Stimulated activated naive CD8-positive, alpha-beta T cell treated with anti-CD3 and anti-CD28 coated beads, Interleukin-15, Interleukin-2, amounts not matched to agents 100 U/mL and 50 U/mL, for 24 hours (primary cell): ENCODE results near the gene GRXCR1.

Experiments used
- ATAC-seq: fragments of 150-1000 bp; cut with Tn5 transposase; one replicate; pipeline ENCODE4 v1.10.0; 2021
- DNase-seq: peaks from one replicate; pipeline ENCODE4 v3.0.0; 2021

Gene GRXCR1

GRCh38 chr4:42928582-42928981 lies 36.1 kb downstream of the GRXCR1 start:
- ATAC-seq = no peak

DNA sequence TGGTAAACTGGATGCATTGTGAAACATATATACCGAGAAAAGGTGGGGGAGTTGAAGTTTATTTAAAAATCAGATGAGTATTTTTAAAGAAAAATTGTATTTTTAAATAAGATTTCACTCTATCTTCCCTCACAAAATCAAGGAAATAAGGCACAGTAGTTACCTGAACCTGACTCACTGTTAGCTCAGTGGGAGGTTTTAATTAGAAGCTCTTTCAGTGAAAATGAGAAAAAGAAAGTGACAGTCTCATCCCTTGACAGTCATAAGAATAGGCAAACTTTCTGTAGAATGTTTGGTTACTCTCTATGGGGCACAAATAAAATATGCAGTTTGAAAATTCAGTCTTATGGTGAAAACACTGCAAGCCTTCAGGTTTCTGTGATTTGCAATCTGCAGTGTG lies 49.7 kb downstream of the GRXCR1 start:
- ATAC-seq (no peak), DNase-seq (no peak)

More at GRCh38 chr4:42928582-42928981, 36.1 kb downstream of the GRXCR1 start:
- DNase-seq = no peak

- no peak for ATAC-seq
Measured at GRCh38 chr4:42945874-42946273, 53.4 kb downstream of the GRXCR1 start.

GRCh38 chr4:42953321-42953720 lies 60.8 kb downstream of the GRXCR1 start:
- ATAC-seq (no peak), DNase-seq (no peak)

More at GRCh38 chr4:42945874-42946273, 53.4 kb downstream of the GRXCR1 start:
- DNase-seq = no peak

GRCh38 chr4:42954963-42955669 lies 62.6 kb downstream of the GRXCR1 start:
- no peak for DNase-seq
- ATAC-seq = no peak

GRCh38 chr4:42955746-42956505 lies 63.4 kb downstream of the GRXCR1 start:
- no peak for ATAC-seq

GRCh38 chr4:42965326-42965725 lies 72.8 kb downstream of the GRXCR1 start:
- DNase-seq = no peak
- no peak for ATAC-seq

More at GRCh38 chr4:42955746-42956505, 63.4 kb downstream of the GRXCR1 start:
- no peak for DNase-seq

DNA sequence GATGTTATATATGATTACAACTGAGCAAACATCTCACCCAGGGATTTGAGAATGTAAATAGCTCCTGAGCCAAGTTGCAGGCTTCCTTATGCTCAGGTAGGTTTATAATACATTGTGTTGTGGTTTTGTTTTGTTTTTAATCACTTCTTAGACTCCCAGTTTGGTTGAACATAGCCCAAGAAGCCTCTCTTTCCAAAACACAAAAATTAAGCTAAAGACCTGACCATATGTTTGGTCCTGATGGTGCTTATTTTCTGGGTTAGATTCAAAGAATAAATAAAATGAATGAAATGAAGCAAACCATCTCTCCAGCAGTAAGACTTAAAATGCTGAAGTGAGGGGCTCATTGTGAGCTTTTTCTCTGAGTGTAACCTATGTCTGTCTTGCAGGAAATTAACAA lies 93.5 kb downstream of the GRXCR1 start:
- no peak for DNase-seq
- no peak for ATAC-seq

GRCh38 chr4:42995343-42995944 lies 102.9 kb downstream of the GRXCR1 start:
- no peak for DNase-seq
- no peak for ATAC-seq

DNA sequence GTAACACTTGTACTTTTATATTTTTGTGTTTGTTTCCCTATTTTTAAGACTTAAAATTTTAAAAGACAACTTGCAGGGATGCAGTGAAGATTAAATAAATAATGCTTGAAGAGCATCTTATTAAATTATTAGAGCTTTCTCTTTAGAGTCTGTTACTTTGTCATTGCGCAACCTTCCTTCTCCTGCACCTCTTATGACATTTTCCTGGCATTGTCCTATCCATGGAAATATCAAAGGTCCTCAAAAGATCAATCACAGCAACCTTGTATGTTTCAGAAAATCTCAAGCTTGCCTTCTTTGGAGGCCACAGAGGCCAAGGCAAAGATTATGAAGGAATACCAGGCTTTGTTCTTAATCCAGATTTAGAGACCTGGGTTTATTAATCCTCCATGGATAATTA lies 116.3 kb downstream of the GRXCR1 start:
- DNase-seq (no peak), ATAC-seq (no peak)

DNA sequence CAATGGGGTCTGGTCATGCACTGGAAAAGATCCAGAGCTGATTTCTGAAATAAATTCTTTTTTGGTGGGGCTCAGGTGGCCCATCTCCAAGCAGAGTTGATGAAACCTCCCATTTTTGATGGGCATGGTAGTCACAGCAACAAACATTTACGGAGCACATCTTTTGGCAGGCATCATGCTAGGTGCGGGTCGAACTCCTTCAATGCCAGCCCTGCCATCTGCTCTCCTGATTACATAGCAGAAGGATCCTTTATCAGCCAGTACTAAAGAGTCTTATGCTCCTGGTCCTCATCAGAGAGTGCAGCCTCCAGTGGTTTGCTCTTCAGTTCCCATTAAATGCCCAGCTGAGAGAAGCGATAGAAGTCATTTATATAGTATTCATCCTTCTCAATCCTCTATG lies 121.7 kb downstream of the GRXCR1 start:
- no peak for DNase-seq
- ATAC-seq = no peak

DNA sequence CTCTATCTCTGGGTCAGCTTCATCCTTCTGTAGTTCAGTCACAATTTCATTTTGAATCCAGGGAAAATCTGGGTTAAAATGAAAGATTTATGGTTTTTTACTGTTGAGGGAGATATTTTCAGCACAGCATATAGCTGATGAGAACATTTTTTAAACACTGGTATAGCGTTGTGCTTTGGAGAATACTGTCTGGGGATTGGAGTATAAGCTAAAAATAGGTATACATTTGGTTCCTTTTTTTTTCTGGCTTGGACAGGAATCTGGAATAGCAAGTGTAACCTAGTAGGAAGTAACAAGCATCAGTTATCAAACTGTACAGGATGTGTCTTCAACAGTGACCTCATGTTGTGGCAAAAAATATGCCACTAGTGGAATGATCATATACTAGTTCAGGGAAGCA lies 149.1 kb downstream of the GRXCR1 start:
- no peak for DNase-seq
- ATAC-seq = no peak

DNA sequence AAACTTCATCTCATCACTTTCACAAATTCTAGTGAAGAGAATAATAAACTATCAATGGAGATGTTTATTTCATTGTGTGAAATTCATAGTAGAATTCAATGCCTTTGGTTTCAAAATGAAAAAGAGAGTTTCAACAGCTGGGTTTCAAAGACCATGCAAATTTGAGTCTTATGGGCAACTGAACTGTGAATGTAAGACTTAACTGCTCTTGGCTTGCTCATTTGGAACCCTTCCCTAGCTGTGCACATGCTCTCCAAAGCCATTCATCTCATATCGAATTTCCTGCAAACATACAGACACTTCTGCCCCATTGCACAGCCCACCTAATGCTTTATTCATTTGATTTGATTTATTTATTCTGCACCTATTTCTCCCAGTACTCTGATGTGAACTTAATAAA lies 154.5 kb downstream of the GRXCR1 start:
- no peak for ATAC-seq
- DNase-seq = no peak

- DNase-seq (no peak), ATAC-seq (no peak)
Measured at GRCh38 chr4:43048570-43048969, 156.1 kb downstream of the GRXCR1 start.

GRCh38 chr4:43049326-43049725 lies 156.8 kb downstream of the GRXCR1 start:
- ATAC-seq = no peak

GRCh38 chr4:43066415-43066814 lies 173.9 kb downstream of the GRXCR1 start:
- DNase-seq (no peak), ATAC-seq (no peak)

More at GRCh38 chr4:43049326-43049725, 156.8 kb downstream of the GRXCR1 start:
- DNase-seq = no peak

- ATAC-seq (no peak), DNase-seq (no peak)
Measured at GRCh38 chr4:43071069-43071468, 178.6 kb downstream of the GRXCR1 start.
